Subcutaneous abdominal adipose tissue (tissue), 5 donors: ENCODE data around the gene PDCD10.

Source experiments
- H3K27ac ChIP-seq: one replicate; pipeline ENCODE4 v1.7.0; 2013; ENCODE audit warnings: low read depth, mild to moderate bottlenecking, inconsistent platforms, low read length, moderate library complexity
- H3K27me3 ChIP-seq, 5 donors: one replicate each; pipeline ENCODE4 v1.7.0; 2013; ENCODE audit warnings: low read length in 5 of 5, inconsistent platforms in 1 of 5; ENCODE audit not compliant: control insufficient read depth in 5 of 5, insufficient read depth in 4 of 5
- H3K36me3 ChIP-seq, 5 donors: one replicate each; pipeline ENCODE4 v1.7.0; 2013; ENCODE audit warnings: low read length in 5 of 5; ENCODE audit not compliant: control insufficient read depth in 5 of 5, insufficient read depth in 5 of 5
- H3K4me1 ChIP-seq, 5 donors: one replicate each; pipeline ENCODE4 v1.7.0; 2013; ENCODE audit warnings: low read length in 5 of 5, mild to moderate bottlenecking in 3 of 5, moderate library complexity in 1 of 5; ENCODE audit not compliant: control insufficient read depth in 5 of 5, insufficient read depth in 5 of 5
- H3K4me3 ChIP-seq, 5 donors: one replicate each; pipeline ENCODE4 v1.7.0; 2013; ENCODE audit warnings: low read length in 5 of 5, low read depth in 1 of 5
- H3K9ac ChIP-seq, 5 donors: one replicate each; pipeline ENCODE4 v1.7.0; 2013; ENCODE audit warnings: low read length in 5 of 5, mild to moderate bottlenecking in 4 of 5, moderate library complexity in 3 of 5
- H3K9me3 ChIP-seq, 5 donors: one replicate each; pipeline ENCODE4 v1.7.0; 2013; ENCODE audit warnings: low read length in 5 of 5; ENCODE audit not compliant: control insufficient read depth in 5 of 5
- donor health status: healthy.
- donor health status: healthy.
- donor health status: healthy.
- donor health status: healthy.
- donor health status: healthy.

Gene PDCD10

GRCh38 chr3:167735233-167736138 is 794 bp upstream of the PDCD10 start, which contains the start of gene SERPINI1:
Gene SERPINI1 (plus strand): TSS chr3:167735721. CDS start chr3:167789129, 53,408 bp downstream.
- Histone ChIP-seq H3K4me3 (peak within 1 kb of the TSS; percentile 94 to 99 (median 97)), H3K9me3 (no peaks in the 10 kb centered on the region), H3K27me3 (no peaks in the 10 kb centered on the region), H3K4me1 (peaks cover 0 to 37% (median 31%) of the 10 kb centered on the region in 5 donors), H3K36me3 (no peaks in the 10 kb centered on the region), H3K27ac (peak within 1 kb of the TSS; percentile 85), H3K9ac (peak within 1 kb of the TSS; percentile 85 to 98 (median 92))

GRCh38 chr3:167733961-167734497 is 663 bp downstream of the PDCD10 start:
- H3K9ac ChIP-seq = peak overlapping the region; percentile 85 to 98 (median 92)
- peaks cover 0 to 37% (median 34%) of the 10 kb centered on the region in 5 donors for H3K4me1 ChIP-seq
- H3K36me3 ChIP-seq = no peaks in the 10 kb centered on the region
- no peaks in the 10 kb centered on the region for H3K27me3 ChIP-seq
- H3K9me3 ChIP-seq = no peaks in the 10 kb centered on the region
- peak overlapping the region; percentile 85 for H3K27ac ChIP-seq
- peak overlapping the region; percentile 94 to 99 (median 97) for H3K4me3 ChIP-seq

- Histone ChIP-seq H3K4me3 (no peak overlapping the region), H3K9ac (no peak overlapping the region), H3K36me3 (no peaks in the 10 kb centered on the region), H3K27me3 (no peaks in the 10 kb centered on the region), H3K27ac (no peak overlapping the region), H3K9me3 (no peaks in the 10 kb centered on the region), H3K4me1 (peaks cover 0 to 46% (median 37%) of the 10 kb centered on the region in 5 donors)
These were observed 2.2 kb downstream of the PDCD10 start for GRCh38 chr3:167732313-167733065.

- Histone ChIP-seq H3K36me3 (no peaks in the 10 kb centered on the region), H3K27ac (no peak overlapping the region), H3K4me3 (no peak overlapping the region), H3K9ac (no peak overlapping the region), H3K9me3 (no peaks in the 10 kb centered on the region), H3K27me3 (no peaks in the 10 kb centered on the region), H3K4me1 (peaks cover 0 to 43% (median 35%) of the 10 kb centered on the region in 5 donors)
These were observed 3.3 kb downstream of the PDCD10 start for GRCh38 chr3:167731393-167731792.

- H3K9me3 ChIP-seq = no peaks in the 10 kb centered on the region
- H3K9ac ChIP-seq = no peak overlapping the region
- no peak overlapping the region for H3K4me3 ChIP-seq
- H3K27ac ChIP-seq = no peak overlapping the region
- H3K27me3 ChIP-seq = no peaks in the 10 kb centered on the region
- H3K4me1 ChIP-seq = peaks cover 0 to 30% (median 21%) of the 10 kb centered on the region in 5 donors
- H3K36me3 ChIP-seq = no peaks in the 10 kb centered on the region
These were observed 5.1 kb downstream of the PDCD10 start for GRCh38 chr3:167729591-167729990.

GRCh38 chr3:167728632-167729323 is 5.9 kb downstream of the PDCD10 start:
- no peaks in the 10 kb centered on the region for H3K27me3 ChIP-seq
- H3K4me3 ChIP-seq = no peak overlapping the region
- H3K4me1 ChIP-seq = peaks cover 0 to 26% (median 16%) of the 10 kb centered on the region in 5 donors
- H3K9ac ChIP-seq = no peak overlapping the region
- no peak overlapping the region for H3K27ac ChIP-seq
- H3K9me3 ChIP-seq = no peaks in the 10 kb centered on the region
- peaks cover 0 to 7% (median 0%) of the 10 kb centered on the region in 5 donors for H3K36me3 ChIP-seq

GRCh38 chr3:167728176-167728575 is 6.5 kb downstream of the PDCD10 start:
- no peak overlapping the region for H3K9ac ChIP-seq
- H3K4me1 ChIP-seq = peaks cover 0 to 20% (median 10%) of the 10 kb centered on the region in 5 donors
- H3K27ac ChIP-seq = no peak overlapping the region
- H3K4me3 ChIP-seq = no peak overlapping the region
- peaks cover 0 to 7% (median 0%) of the 10 kb centered on the region in 5 donors for H3K36me3 ChIP-seq
- H3K9me3 ChIP-seq = no peaks in the 10 kb centered on the region
- no peaks in the 10 kb centered on the region for H3K27me3 ChIP-seq

- H3K27ac ChIP-seq = no peak overlapping the region
- H3K4me1 ChIP-seq = peaks cover 0 to 9% (median 3%) of the 10 kb centered on the region in 5 donors
- peaks cover under 1 to 23% (median 10%) of the 10 kb centered on the region in 5 donors for H3K36me3 ChIP-seq
- no peaks in the 10 kb centered on the region for H3K27me3 ChIP-seq
- no peaks in the 10 kb centered on the region for H3K9me3 ChIP-seq
- H3K9ac ChIP-seq = no peak overlapping the region
- no peak overlapping the region for H3K4me3 ChIP-seq
These were observed 10.8 kb downstream of the PDCD10 start for GRCh38 chr3:167723872-167724271.

- no peak overlapping the region for H3K9ac ChIP-seq
- H3K27ac ChIP-seq = no peak overlapping the region
- no peaks in the 10 kb centered on the region for H3K27me3 ChIP-seq
- H3K4me1 ChIP-seq = peaks cover 0 to 1% (median 0%) of the 10 kb centered on the region in 5 donors
- no peak overlapping the region for H3K4me3 ChIP-seq
- no peaks in the 10 kb centered on the region for H3K9me3 ChIP-seq
- H3K36me3 ChIP-seq = peaks cover 9 to 30% (median 18%) of the 10 kb centered on the region in 5 donors
These were observed 11.6 kb downstream of the PDCD10 start for GRCh38 chr3:167723025-167723512.
